Loucy (cell line): ENCODE measurements around the gene CAPZA3.

Source experiments
- CTCF ChIP-seq: fragments of 200-600 bp; sonication (generic); conservative IDR thresholded peaks from 2 replicates; pipeline ENCODE4 v1.5.1; 2014; ENCODE audit warnings: mild to moderate bottlenecking, antibody characterized with exemption, low read length
- EZH2phosphoT487 ChIP-seq: fragments of 200-600 bp; IDR thresholded peaks from 2 replicates; pipeline ENCODE4 v1.6.1; 2018; ENCODE audit warnings: antibody characterized with exemption, mild to moderate bottlenecking, moderate library complexity, borderline replicate concordance

- no peak for TF ChIP-seq CTCF
- no peak for TF ChIP-seq EZH2phosphoT487
These were observed 15.0 kb downstream of the CAPZA3 start for GRCh38 chr12:18752947-18753346.
